ENCODE results near the gene TNKS2.

GRCh38 chr10:91829268-91829667 lies 31.0 kb downstream of the TNKS2 start:
- TF ChIP-seq POLR2A (IDR thresholded peaks at IDR 0.05; ENCODE audit: low read depth, low read length): no peak
- TF ChIP-seq POLR2AphosphoS5 (IDR thresholded peaks at IDR 0.05; ENCODE audit: low read depth, low read length): no peak

Measured in GM12892 (cell line).